Suprapubic skin (tissue), 4 donors: Measurements from ENCODE around the gene LZTS3. TPM values are rescaled to one million over a fixed set of nuclear protein-coding genes. Genes with fewer than 3 reads are reported as not detected.

Experiments used
- DNase-seq, 2 donors: peaks; one replicate each; pipeline ENCODE4 v3.0.0-alpha.2; 2019; ENCODE audit warnings: low spot score in 2 of 2
- H3K27ac ChIP-seq: fragments of 200-600 bp; sonication (generic); one replicate; pipeline ENCODE4 v1.5.1; 2019
- H3K27me3 ChIP-seq: fragments of 200-600 bp; sonication (generic); one replicate; pipeline ENCODE4 v1.5.1; 2019
- H3K36me3 ChIP-seq: fragments of 200-600 bp; sonication (generic); one replicate; pipeline ENCODE4 v1.5.1; 2019
- H3K4me1 ChIP-seq: fragments of 200-600 bp; sonication (generic); one replicate; pipeline ENCODE4 v1.5.1; 2019
- H3K4me3 ChIP-seq: fragments of 200-600 bp; sonication (generic); one replicate; pipeline ENCODE4 v1.5.1; 2019; ENCODE audit warnings: mild to moderate bottlenecking
- H3K9me3 ChIP-seq: fragments of 200-600 bp; sonication (generic); one replicate; pipeline ENCODE4 v1.5.1; 2019
- EP300 ChIP-seq: sonication (generic); formaldehyde crosslinking; IDR thresholded peaks from one replicate; pipeline ENCODE4 v1.6.1; 2017; ENCODE audit warnings: antibody characterized with exemption
- POLR2A ChIP-seq, 2 donors: fragments of 450-650 bp; IDR thresholded peaks; one replicate each; pipeline ENCODE4 v1.6.1; 2017; ENCODE audit warnings: antibody characterized with exemption in 2 of 2, mild to moderate bottlenecking in 2 of 2, moderate library complexity in 2 of 2
- POLR2AphosphoS5 ChIP-seq, 3 donors: sonication (generic); formaldehyde crosslinking; IDR thresholded peaks; one replicate each; pipeline ENCODE4 v1.6.1; 2017; ENCODE audit warnings: antibody characterized with exemption in 3 of 3
- WGBS: methylation state at CpG from one replicate; pipeline ENCODE4 v1.1.5; 2018; 5-methylcytosine and 5-hydroxymethylcytosine counted together
- total RNA-seq, 4 donors: library from RNA; depleted of rRNA; stranded (reverse); fragments of >200 nt; gene quantifications; one replicate each; pipeline ENCODE4 v1.1.0, GENCODE V29; 2016
- TF ChIP-seq, protein P1 (sequence below), 2 donors: fragments of 200-600 bp in 1 of 2; fragments of 450-650 bp in 1 of 2; sonication (generic) in 1 of 2; IDR thresholded peaks; one replicate each; pipeline ENCODE4 v1.5.1; 2016 to 2019; ENCODE audit warnings: antibody characterized with exemption in 2 of 2, mild to moderate bottlenecking in 1 of 2, moderate library complexity in 1 of 2

Gene LZTS3
- total RNA-seq, 4 donors from 2014 or later, result 4.8 to 9.3 (median 6.7) TPM

- H3K27ac ChIP-seq, result no peak overlapping the region
- H3K9me3 ChIP-seq, result no peaks in the 10 kb centered on the region
- no peak for DNase-seq
- H3K4me1 ChIP-seq, result no peaks in the 10 kb centered on the region
- 96% methylated on average over 9 of the region's 10 CpGs for WGBS
- no peak overlapping the region for H3K4me3 ChIP-seq
- TF ChIP-seq, protein P1, sequence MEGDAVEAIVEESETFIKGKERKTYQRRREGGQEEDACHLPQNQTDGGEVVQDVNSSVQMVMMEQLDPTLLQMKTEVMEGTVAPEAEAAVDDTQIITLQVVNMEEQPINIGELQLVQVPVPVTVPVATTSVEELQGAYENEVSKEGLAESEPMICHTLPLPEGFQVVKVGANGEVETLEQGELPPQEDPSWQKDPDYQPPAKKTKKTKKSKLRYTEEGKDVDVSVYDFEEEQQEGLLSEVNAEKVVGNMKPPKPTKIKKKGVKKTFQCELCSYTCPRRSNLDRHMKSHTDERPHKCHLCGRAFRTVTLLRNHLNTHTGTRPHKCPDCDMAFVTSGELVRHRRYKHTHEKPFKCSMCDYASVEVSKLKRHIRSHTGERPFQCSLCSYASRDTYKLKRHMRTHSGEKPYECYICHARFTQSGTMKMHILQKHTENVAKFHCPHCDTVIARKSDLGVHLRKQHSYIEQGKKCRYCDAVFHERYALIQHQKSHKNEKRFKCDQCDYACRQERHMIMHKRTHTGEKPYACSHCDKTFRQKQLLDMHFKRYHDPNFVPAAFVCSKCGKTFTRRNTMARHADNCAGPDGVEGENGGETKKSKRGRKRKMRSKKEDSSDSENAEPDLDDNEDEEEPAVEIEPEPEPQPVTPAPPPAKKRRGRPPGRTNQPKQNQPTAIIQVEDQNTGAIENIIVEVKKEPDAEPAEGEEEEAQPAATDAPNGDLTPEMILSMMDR (IDR thresholded peaks at IDR 0.05), result no peak
- no peak for TF ChIP-seq EP300
- TF ChIP-seq POLR2A (IDR thresholded peaks at IDR 0.05), result no peak
- no peak for TF ChIP-seq POLR2AphosphoS5 (IDR thresholded peaks at IDR 0.05)
- H3K27me3 ChIP-seq, result no peaks in the 10 kb centered on the region
- peaks cover 88% of the 10 kb centered on the region for H3K36me3 ChIP-seq
Measured at GRCh38 chr20:3194617-3195280, 21.4 kb upstream of the LZTS3 start.

DNA sequence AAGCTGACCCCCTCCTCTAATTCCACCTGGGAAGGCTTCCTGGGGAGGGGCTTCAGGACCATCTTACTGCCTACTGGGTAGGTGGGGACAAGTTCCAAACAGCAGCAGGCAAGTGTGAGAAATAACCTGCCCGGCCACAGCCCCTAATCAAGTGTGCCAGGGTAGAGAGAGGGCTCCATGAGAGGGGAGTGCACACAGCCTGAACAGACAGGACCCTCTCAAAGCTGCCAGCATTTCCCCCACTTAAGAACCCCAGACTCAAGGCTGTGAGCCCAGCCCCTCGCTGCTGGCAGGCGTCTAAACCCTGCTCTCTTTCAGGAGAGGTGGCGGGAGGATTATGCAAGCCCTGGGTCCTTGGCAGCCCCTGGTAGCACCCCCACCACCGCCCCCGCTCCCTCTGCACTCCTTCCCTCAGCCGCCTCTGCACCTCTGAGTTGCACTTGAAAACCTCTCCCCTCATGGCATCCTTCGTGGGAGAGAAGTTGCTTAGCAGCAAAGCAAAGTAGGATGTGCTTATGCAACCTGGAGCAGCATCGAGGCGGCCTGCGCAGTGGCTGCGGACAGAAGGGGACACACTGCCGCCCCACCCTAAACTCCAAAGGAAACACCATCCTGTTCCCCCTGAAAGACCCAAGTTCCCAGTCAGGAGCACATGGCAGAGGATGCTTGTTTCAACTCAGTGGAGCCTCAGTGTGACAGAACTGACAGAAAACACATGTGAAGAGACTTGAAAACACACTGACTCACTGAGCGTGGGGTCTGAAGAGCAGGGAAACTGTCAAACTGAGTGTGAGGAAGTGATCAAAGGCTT, 20.7 kb upstream of the LZTS3 start:
- WGBS, result 92% methylated on average over 13 of the region's 14 CpGs
- no peak for DNase-seq
- Histone ChIP-seq H3K4me3 (no peak overlapping the region), H3K36me3 (peaks cover 86% of the 10 kb centered on the region), H3K27ac (no peak overlapping the region), H3K27me3 (no peaks in the 10 kb centered on the region), H3K4me1 (no peaks in the 10 kb centered on the region), H3K9me3 (no peaks in the 10 kb centered on the region)
- TF ChIP-seq, protein P1 (IDR thresholded peaks at IDR 0.05), result no peak
- TF ChIP-seq POLR2AphosphoS5 (IDR thresholded peaks at IDR 0.05), result no peak
- TF ChIP-seq EP300, result no peak
- no peak for TF ChIP-seq POLR2A (IDR thresholded peaks at IDR 0.05)

- no peak overlapping the region for H3K27ac ChIP-seq
- H3K36me3 ChIP-seq, result peaks cover 88% of the 10 kb centered on the region
- DNase-seq, result no peak
- H3K27me3 ChIP-seq, result no peaks in the 10 kb centered on the region
- H3K4me3 ChIP-seq, result no peak overlapping the region
- no peaks in the 10 kb centered on the region for H3K9me3 ChIP-seq
- TF ChIP-seq POLR2A (IDR thresholded peaks at IDR 0.05) (no peak), POLR2AphosphoS5 (IDR thresholded peaks at IDR 0.05) (no peak), EP300 (no peak)
- TF ChIP-seq, protein P1 (IDR thresholded peaks at IDR 0.05), result no peak
- 92% methylated on average over 18 of the region's 18 CpGs for WGBS
- H3K4me1 ChIP-seq, result no peaks in the 10 kb centered on the region
Measured at GRCh38 chr20:3192226-3193015, 19.1 kb upstream of the LZTS3 start.

GRCh38 chr20:3190681-3191111, 17.3 kb upstream of the LZTS3 start:
- no peak for DNase-seq
- Histone ChIP-seq H3K9me3 (no peaks in the 10 kb centered on the region), H3K27ac (no peak overlapping the region), H3K4me3 (no peak overlapping the region), H3K4me1 (no peaks in the 10 kb centered on the region), H3K27me3 (no peaks in the 10 kb centered on the region), H3K36me3 (peaks cover 72% of the 10 kb centered on the region)
- 92% methylated on average over 10 of the region's 14 CpGs for WGBS
- TF ChIP-seq POLR2A (IDR thresholded peaks at IDR 0.05) (no peak), EP300 (no peak), POLR2AphosphoS5 (IDR thresholded peaks at IDR 0.05) (no peak)
- TF ChIP-seq, protein P1 (IDR thresholded peaks at IDR 0.05), result no peak
